C4-2B (cell line): ENCODE measurements around the gene WDR12.
A peak's percentile ranks its signal among the peaks of the same experiment; 100 is the strongest.
"Not testable (repeated sequence)": the region's sequence is repeated elsewhere in the genome, so short reads cannot be mapped to it uniquely, and the experiment has no call there.

Experiments used
- H3K27ac ChIP-seq: fragments of 450-650 bp; 2 replicates; pipeline ENCODE4 v1.5.1; 2017
- ZFX ChIP-seq: fragments of 450-650 bp; IDR thresholded peaks from 2 replicates; pipeline ENCODE4 v1.6.1; 2017
- TF ChIP-seq, protein P1 (sequence below): fragments of 450-650 bp; conservative IDR thresholded peaks from 2 replicates; pipeline ENCODE4 v1.5.1; 2017; ENCODE audit warnings: mild to moderate bottlenecking

Gene WDR12

DNA sequence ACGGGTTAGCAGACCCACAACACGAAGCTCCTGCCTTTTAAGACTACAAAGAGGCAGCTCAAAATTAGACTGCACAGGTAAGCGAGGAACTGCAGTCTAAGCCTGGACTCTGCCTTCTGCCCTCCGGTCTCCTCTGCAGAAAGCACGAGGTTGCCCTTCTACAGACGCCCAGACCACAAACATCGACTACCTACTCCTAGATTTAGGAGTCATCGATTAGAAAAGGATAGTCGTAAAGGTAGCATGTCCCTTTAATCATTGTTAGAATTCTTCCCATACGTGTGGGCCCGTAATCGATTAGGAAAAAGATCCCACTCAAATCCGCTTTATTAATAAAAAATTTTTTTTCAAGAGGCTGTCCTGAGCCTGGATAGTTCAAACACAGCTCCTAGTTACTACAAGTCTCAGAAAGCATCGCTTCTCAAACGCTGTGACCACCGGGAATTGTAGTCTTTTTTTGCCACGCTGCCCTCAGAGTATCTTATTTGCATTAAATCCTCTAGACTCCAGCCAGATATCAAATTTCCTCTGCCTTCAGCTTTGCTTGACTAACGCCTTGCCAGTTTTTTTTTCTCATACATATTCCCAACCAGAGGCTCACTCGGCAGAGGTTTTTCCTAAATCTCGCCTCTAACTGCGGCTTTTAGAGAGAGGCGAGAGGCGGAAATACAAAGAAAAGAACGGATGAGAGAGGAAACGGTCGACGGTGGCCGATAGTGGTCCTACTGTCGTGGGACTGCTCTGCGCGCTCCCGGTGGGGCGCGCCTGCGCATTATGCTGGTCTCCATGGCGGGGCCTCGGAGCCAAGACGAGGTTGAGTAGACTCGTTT lies at the start of gene WDR12, which contains the start of gene CARF:
Gene WDR12, minus strand, starts transcription at position 162 of the 830 bp plus-strand sequence. CDS start 197 bp downstream, outside the sequence.
Gene CARF, plus strand, starts transcription at position 764 of the 830 bp plus-strand sequence. CDS start 29,628 bp downstream, outside the sequence.
- no peak for TF ChIP-seq ZFX
- H3K27ac ChIP-seq: peak within 1 kb of the TSS; percentile 99

DNA sequence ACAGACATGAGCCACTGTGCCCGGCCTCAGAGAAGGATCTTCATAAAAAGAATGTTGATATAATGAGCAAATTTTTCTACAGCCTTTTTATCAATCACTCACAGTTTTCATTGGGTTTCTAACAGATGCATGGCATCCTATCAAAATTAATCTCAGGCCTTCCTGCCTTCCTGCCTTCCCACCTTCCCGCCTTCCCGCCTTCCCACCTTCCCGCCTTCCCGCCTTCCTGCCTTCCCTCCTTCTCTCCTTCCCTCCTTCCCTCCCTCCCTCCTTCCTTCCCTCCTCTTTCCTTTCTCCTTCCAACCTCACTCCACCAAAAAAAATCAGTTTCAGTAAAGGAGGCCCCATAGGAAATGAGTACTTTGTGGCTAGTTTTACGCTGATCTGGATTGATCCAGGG lies 49.1 kb upstream of the WDR12 start:
- no peak overlapping the region for H3K27ac ChIP-seq
- no peak for TF ChIP-seq ZFX
- TF ChIP-seq, protein P1, sequence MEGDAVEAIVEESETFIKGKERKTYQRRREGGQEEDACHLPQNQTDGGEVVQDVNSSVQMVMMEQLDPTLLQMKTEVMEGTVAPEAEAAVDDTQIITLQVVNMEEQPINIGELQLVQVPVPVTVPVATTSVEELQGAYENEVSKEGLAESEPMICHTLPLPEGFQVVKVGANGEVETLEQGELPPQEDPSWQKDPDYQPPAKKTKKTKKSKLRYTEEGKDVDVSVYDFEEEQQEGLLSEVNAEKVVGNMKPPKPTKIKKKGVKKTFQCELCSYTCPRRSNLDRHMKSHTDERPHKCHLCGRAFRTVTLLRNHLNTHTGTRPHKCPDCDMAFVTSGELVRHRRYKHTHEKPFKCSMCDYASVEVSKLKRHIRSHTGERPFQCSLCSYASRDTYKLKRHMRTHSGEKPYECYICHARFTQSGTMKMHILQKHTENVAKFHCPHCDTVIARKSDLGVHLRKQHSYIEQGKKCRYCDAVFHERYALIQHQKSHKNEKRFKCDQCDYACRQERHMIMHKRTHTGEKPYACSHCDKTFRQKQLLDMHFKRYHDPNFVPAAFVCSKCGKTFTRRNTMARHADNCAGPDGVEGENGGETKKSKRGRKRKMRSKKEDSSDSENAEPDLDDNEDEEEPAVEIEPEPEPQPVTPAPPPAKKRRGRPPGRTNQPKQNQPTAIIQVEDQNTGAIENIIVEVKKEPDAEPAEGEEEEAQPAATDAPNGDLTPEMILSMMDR: no peak

DNA sequence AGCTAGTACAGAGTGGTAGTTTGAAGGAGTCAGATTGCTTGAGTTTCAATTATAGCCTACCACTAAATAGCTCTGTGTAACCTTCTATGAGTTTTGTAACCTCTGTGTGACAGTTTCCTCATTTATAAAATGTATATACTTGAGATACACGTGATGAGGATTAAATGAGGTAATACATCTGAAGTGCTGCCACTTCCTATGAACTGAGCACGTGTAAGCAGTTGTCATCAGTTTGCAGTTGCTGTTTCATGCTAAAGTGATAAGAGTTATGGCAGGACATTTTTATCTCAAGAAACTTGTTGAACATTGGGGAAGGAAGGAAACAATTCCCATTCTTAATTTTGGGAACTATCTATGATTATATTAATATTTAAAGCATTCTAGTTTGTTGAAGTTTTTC lies 39.1 kb upstream of the WDR12 start:
- no peak for TF ChIP-seq ZFX
- TF ChIP-seq, protein P1: no peak
- H3K27ac ChIP-seq: no peak overlapping the region

DNA sequence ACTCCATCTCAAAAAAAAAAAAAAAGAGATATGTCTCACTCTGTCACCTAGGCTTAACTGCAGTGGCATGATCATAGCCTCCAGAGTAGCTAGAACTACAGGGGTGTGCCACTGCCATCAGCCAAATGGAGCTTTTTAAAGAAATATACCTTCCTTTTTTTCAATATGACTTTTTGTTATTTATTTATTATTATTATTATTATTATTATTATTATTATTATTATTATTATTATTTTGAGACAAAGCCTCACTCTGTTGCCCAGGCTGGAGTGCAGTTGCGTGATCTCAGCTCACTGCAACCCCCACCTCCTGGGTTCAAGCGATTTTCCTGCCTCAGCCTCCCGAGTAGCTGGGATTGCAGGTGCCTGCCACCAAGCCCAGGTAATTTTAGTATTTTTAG lies 37.9 kb upstream of the WDR12 start:
- not testable (repeated sequence) for H3K27ac ChIP-seq

DNA sequence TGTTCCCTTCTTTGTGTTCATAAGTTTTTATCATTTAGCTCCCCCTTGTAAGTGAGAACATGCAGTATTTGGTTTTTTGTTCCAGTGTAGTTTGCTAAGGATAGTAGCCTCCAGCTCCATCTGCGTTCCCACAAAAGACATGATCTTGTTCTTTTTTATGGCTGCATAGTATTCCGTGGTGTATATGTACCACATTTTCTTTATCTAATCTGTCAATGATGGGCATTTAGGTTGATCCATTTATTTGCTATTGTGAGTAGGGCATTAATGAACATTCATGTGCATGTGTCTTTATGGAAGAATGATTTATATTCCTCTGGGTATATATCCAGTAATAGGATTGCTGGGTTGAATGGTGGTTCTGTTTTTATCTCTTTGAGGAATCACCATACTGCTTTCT lies 34.0 kb upstream of the WDR12 start:
- TF ChIP-seq, protein P1: no peak
- TF ChIP-seq ZFX: no peak
- no peak overlapping the region for H3K27ac ChIP-seq

DNA sequence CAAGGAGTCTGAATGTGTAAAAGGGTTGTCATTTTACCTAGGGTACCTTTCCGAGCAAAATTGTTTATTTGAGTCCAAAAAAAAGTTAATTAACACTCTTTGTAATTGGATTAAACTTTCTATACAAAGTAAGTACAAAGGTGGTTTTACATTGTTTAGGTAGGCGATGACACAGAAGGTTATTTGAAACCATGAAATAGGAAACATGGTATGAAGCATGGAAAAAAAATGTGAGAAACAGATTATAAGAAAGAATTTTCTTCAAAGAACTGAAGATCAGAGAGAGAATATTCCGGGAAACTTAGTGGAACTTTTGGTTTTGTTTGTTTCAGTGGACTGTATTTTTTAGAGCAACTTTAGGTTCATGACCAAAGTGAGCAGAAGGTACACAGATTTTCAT lies 33.3 kb upstream of the WDR12 start:
- TF ChIP-seq, protein P1: no peak
- no peak for TF ChIP-seq ZFX
- H3K27ac ChIP-seq: no peak overlapping the region

DNA sequence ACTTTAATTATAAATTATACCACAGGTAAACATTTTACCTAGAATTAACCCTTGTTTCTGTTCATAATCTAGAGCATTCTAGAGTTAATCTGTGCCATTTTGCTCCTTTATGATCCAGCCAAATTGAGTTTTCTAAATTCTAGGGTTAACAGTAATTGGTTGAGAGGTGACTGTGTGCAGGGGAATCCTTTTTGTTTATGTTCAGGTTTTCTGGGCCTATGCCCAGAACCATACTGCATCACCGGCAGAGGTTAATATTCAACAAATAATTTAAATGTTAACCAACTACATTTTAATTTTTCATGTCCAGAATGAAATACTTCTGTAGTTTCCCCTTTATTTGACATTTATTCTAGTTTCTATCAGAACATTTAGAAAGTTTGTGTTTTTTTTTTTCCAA lies 32.9 kb upstream of the WDR12 start:
- H3K27ac ChIP-seq: no peak overlapping the region

DNA sequence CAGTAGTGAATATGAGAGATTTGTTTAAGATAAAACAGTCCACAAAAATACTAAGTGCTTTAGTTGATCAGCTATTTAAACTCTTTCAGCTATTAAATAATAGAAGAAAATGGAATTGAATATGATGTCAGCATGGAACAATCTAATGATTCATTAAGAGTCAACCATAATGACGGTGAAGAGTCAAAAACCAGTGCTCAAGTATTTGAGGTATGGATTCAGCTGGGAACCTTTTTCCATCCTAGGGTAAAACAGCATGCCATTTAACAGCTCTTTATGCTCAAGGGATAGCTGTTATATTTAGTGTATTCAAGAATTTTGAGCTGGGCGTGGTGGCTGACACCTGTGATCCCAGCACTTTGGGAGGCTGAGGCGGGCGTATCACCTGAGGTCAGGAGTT lies 30.3 kb upstream of the WDR12 start:
- no peak overlapping the region for H3K27ac ChIP-seq
- no peak for TF ChIP-seq ZFX
- TF ChIP-seq, protein P1: no peak

More for the DNA sequence above, 32.9 kb upstream of the WDR12 start:
- TF ChIP-seq, protein P1: no peak
- TF ChIP-seq ZFX: no peak
